Activated naive CD8-positive, alpha-beta T cell treated with anti-CD3 and anti-CD28 coated beads for 36 hours (primary cell): ENCODE results near the gene MEGF11. TPM values are rescaled to one million over a fixed set of nuclear protein-coding genes. Genes with fewer than 3 reads are reported as not detected.
"Not testable (repeated sequence)": the region's sequence is repeated elsewhere in the genome, so short reads cannot be mapped to it uniquely, and the experiment has no call there.

Source experiments
- DNase-seq: peaks from one replicate; pipeline ENCODE4 v3.0.0; 2021
- H3K27ac Mint-ChIP-seq: one replicate; pipeline ENCODE4 v1.8.0; 2022; ENCODE audit warnings: mild to moderate bottlenecking, moderate library complexity, mixed read lengths
- H3K27me3 Mint-ChIP-seq: one replicate; pipeline ENCODE4 v1.8.0; 2022; ENCODE audit warnings: mild to moderate bottlenecking, mixed read lengths
- H3K36me3 Mint-ChIP-seq: one replicate; pipeline ENCODE4 v1.8.0; 2021; ENCODE audit warnings: mild to moderate bottlenecking, mixed read lengths
- H3K4me1 Mint-ChIP-seq: one replicate; pipeline ENCODE4 v1.8.0; 2021; ENCODE audit warnings: mixed read lengths
- H3K4me3 Mint-ChIP-seq: one replicate; pipeline ENCODE4 v1.8.0; 2022; ENCODE audit warnings: mild to moderate bottlenecking, moderate library complexity, mixed read lengths
- H3K9me3 Mint-ChIP-seq: one replicate; pipeline ENCODE4 v1.8.0; 2022; ENCODE audit warnings: mixed read lengths
- total RNA-seq, 2 experiments: library from RNA; stranded (reverse); gene quantifications; one replicate each; pipeline ENCODE4 v1.2.3, GENCODE V29; 2021

Gene MEGF11
- total RNA-seq, 2 experiments from 2014 or later: not detected

DNA sequence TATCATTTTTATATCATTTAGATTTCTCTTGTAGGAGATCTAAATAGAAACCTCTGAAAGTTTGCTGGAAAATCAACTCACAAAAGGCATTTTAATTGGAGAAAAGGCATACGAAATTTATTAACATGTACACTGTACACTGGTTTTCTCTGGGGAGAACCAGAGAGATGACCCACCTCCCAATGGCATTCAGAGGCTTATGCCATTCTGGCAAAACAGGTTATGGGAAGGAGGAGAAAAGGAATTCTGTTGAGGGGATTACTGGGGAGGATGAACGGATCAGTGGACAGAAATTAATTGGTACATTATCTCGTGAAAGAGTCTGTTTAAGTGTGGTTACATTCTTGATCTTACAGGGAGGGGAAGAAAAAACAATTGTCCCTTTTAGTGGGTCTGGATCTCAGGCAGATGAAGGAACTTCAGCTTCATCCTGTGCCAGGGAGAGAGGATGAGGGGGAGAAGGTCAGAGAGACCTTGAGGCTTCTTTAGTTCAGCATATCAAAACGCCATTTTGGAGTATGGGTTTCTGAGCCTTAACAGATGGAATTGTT lies 367.8 kb downstream of the MEGF11 start:
- Mint-ChIP-seq H3K4me1 (peaks cover 71% of the 10 kb centered on the region), H3K9me3 (no peaks in the 10 kb centered on the region), H3K27ac (no peak overlapping the region), H3K36me3 (peaks cover 47% of the 10 kb centered on the region), H3K4me3 (no peak overlapping the region), H3K27me3 (no peaks in the 10 kb centered on the region)
- DNase-seq: no peak

DNA sequence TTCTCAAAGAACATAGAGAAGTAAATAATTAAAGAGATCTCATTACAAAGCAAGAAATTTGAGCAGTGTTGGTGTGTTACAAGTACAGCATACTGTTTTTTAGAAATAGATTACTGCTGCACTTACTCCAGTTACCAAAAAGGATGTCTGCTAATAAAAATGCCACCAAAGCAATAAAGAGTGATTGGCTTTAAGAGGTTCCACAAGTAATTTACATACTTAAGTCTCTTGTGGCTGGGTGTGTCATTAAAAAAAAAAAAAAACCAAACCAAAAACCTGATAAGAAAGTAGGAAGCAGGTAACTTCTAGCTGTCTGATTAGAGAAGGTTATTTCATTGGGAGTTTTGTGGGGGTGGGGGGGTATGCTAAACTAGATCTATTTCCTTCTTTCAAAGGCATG lies 369.0 kb downstream of the MEGF11 start:
- peaks cover 42% of the 10 kb centered on the region for H3K36me3 Mint-ChIP-seq
- H3K4me3 Mint-ChIP-seq: no peak overlapping the region

DNA sequence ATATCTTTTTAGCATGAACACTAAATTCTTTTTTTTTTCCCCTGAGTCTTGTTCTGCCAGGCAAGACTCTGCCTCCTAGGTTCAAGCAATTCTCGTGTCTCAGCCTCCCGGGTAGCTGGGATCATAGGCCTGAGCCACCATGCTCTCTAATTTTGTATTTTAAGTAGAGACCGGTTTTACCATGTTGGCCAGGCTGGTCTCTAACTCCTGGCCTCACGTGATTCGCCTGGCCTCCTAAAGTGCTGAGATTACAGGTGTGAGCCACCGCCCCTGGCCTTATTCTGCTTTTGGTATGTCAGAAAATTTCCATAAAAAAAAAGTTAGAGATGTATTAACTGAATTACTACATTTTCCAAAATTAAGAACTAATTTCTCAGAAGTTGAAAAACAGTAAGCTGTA lies 370.0 kb downstream of the MEGF11 start:
- H3K4me3 Mint-ChIP-seq: no peak overlapping the region
- H3K9me3 Mint-ChIP-seq: no peaks in the 10 kb centered on the region
- peak overlapping the region; percentile 20 for H3K27ac Mint-ChIP-seq
- peaks cover 63% of the 10 kb centered on the region for H3K4me1 Mint-ChIP-seq
- H3K27me3 Mint-ChIP-seq: no peaks in the 10 kb centered on the region
- peaks cover 38% of the 10 kb centered on the region for H3K36me3 Mint-ChIP-seq
- DNase-seq: no peak

More for the DNA sequence above, 369.0 kb downstream of the MEGF11 start:
- DNase-seq: no peak
- Mint-ChIP-seq H3K4me1 (peaks cover 70% of the 10 kb centered on the region), H3K9me3 (no peaks in the 10 kb centered on the region), H3K27ac (no peak overlapping the region), H3K27me3 (no peaks in the 10 kb centered on the region)

DNA sequence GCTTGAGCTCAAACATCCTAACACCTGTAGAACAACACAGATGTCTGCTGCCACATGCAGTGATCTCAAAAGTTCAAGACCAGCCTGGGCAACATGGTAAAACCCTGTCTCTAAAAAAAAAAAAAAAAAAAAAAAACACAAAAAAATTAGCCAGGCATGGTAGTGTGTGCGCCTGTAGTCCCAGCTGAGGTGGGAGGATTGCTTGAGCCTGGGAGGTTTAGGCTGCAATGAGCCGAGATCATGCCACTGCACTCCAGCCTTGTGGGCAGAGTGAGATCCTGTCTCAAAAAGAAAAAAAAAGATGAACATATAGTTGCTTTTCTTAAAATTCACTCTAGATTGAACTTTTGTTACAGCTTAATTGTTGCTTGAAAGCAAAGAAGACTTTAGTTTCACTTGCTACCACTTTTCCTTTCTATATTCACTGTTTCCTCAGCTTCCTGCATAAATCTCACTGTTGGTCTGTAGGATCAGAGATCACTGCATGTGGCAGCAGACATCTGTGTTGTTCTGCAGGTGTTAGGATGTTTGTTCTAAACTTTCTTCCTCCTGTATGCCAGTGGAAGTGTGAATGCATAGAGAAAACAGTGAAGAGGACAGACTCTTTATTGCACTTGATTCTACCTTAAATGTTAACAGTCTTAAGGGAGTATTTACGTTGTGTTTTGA lies 371.6 kb downstream of the MEGF11 start:
- Mint-ChIP-seq H3K27me3 (no peaks in the 10 kb centered on the region), H3K4me1 (peaks cover 50% of the 10 kb centered on the region), H3K4me3 (no peak overlapping the region), H3K36me3 (peaks cover 35% of the 10 kb centered on the region), H3K27ac (peak overlapping the region; percentile 66), H3K9me3 (no peaks in the 10 kb centered on the region)
- DNase-seq: no peak

DNA sequence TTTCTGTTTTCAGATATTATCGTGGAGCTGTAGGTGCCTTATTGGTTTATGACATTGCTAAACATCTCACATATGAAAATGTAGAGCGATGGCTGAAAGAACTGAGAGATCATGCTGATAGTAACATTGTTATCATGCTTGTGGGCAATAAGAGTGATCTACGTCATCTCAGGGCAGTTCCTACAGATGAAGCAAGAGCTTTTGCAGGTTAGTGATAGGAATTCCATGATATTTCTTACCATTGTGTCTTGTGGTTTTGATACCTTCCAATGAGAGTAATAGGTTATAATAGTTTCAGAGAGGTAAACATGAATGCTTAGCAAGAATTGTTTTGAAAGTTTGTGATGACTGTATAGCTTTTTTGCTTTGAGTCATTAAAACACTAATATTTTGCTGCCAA lies 375.8 kb downstream of the MEGF11 start:
- H3K27me3 Mint-ChIP-seq: no peaks in the 10 kb centered on the region
- no peak overlapping the region for H3K4me3 Mint-ChIP-seq
- peaks cover 29% of the 10 kb centered on the region for H3K4me1 Mint-ChIP-seq
- no peaks in the 10 kb centered on the region for H3K9me3 Mint-ChIP-seq
- no peak overlapping the region for H3K27ac Mint-ChIP-seq
- peaks cover 22% of the 10 kb centered on the region for H3K36me3 Mint-ChIP-seq
- DNase-seq: no peak

DNA sequence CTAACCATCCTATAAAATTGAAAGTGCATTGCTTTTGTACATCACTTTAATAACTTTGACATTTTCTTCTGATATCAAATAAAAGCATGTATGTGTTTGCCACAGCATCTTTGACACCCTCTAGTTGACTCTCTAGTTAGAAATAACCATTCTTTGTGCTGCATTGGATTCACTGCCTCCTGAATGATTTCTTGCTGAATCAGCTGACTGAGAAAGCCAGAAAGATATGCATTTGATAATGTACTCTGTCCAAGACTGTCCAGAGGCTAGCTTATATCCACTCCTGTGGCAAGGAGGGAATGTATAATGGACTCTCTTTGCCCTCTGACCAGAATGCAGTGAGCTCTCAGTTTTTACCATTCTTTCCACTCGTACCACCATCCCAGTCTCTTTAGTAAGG lies 378.1 kb downstream of the MEGF11 start:
- Mint-ChIP-seq H3K27me3 (no peaks in the 10 kb centered on the region), H3K9me3 (no peaks in the 10 kb centered on the region), H3K4me3 (no peak overlapping the region), H3K4me1 (peaks cover 25% of the 10 kb centered on the region), H3K27ac (no peak overlapping the region), H3K36me3 (peaks cover 14% of the 10 kb centered on the region)
- no peak for DNase-seq

DNA sequence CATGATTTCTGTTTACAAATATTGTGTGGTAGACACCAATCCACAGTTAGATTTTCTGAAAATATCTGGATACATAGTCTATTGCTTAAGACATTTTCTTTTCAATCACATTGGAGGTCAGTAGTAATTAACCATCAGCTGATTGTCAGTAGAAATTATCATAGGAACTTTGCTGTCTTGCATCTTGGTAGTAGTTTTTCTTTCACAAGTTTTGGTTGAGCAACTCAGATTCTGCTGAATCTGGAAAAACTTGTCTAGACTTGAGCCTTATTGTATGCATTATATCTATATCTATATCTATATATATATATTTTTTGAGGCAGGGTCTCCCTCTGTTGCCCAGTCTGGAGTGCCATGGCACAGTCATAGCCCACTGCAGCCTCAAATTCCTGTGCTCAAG lies 380.3 kb downstream of the MEGF11 start:
- H3K4me3 Mint-ChIP-seq: no peak overlapping the region
- H3K27ac Mint-ChIP-seq: no peak overlapping the region
- DNase-seq: no peak
- peaks cover 17% of the 10 kb centered on the region for H3K36me3 Mint-ChIP-seq
- no peaks in the 10 kb centered on the region for H3K9me3 Mint-ChIP-seq
- H3K4me1 Mint-ChIP-seq: peaks cover 34% of the 10 kb centered on the region
- H3K27me3 Mint-ChIP-seq: peaks cover 7% of the 10 kb centered on the region

DNA sequence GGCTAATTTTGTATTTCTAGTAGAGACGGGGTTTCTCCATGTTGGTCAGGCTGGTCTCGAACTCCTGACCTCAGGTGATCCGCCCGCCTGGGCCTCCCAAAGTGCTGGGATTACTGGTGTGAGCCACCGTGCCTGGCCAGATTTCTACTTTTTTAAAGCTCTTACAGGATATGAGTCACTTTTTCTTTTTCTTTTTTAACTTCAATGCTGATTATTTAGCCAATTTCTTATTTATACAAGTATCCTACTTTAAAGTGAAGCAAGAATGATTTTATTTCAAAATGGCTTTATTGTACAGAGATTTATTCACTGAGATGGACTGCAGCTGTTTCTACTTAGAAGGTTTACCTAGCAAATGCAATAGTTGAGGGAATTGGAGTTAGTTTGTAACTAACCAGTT lies 381.0 kb downstream of the MEGF11 start:
- H3K4me1 Mint-ChIP-seq: peaks cover 31% of the 10 kb centered on the region
- not testable (repeated sequence) for H3K27ac Mint-ChIP-seq, H3K27me3 Mint-ChIP-seq

DNA sequence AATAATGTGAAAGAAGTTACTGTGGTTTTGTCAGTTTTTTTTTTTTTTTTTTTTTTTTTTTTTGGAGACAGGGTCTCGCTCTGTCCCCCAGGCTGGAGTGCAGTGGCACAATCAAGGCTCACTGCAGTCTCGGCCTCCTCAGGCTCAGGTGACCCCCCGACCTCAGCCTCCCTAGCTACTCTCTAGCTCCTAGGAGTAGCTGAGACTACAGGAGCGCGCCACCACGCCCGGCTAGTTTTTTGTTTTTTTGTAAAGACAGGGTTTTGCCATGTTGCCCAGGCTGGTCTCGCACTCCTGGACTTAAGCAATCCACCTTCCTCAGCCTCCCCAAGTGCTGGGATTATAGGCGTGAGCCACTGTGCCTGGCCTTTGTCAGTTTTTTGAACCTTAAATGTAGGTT lies 381.7 kb downstream of the MEGF11 start:
- Mint-ChIP-seq H3K4me1 (peaks cover 31% of the 10 kb centered on the region), H3K36me3 (peaks cover 11% of the 10 kb centered on the region)
- not testable (repeated sequence) for H3K9me3 Mint-ChIP-seq, DNase-seq, H3K27me3 Mint-ChIP-seq, H3K4me3 Mint-ChIP-seq, H3K27ac Mint-ChIP-seq

More for the DNA sequence above, 381.0 kb downstream of the MEGF11 start:
- H3K9me3 Mint-ChIP-seq, DNase-seq, H3K4me3 Mint-ChIP-seq: not testable (repeated sequence)
- H3K36me3 Mint-ChIP-seq: peaks cover 14% of the 10 kb centered on the region

DNA sequence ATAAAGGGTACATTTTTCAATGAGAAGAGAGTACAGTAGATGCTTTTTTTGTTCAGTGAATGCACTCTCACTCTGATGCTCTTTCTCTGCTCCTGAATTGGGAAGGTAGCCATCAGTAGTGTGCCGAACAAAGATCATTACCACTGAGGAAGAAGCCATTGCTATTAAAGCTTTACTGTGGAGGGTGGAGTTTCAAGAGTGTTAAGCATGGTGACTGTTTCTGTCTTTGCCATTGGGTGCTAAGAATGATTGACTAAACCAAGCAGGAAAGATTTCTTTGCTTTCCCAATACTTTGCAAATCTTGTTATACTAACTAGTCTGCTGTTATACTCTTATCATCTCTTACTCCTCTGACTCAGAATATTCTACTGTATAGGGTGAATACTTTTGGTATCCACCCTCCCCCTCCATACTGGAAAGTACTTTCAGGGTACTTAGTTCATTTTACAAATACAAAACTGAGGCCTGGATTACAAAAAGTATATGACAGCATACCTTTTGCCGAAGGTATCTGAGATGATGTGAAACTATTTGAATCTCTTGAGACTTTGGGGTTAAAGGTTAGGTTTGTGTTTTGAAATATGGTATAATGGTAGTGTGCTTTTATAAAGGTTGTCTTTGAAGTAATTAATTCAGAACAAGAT lies 382.5 kb downstream of the MEGF11 start:
- peak overlapping the region; percentile 95 for H3K27ac Mint-ChIP-seq
- no peak for DNase-seq
- H3K9me3 Mint-ChIP-seq: no peaks in the 10 kb centered on the region
- H3K4me1 Mint-ChIP-seq: peaks cover 31% of the 10 kb centered on the region
- H3K27me3 Mint-ChIP-seq: peaks cover 7% of the 10 kb centered on the region
- peak overlapping the region; percentile 97 for H3K4me3 Mint-ChIP-seq
- peaks cover 11% of the 10 kb centered on the region for H3K36me3 Mint-ChIP-seq

DNA sequence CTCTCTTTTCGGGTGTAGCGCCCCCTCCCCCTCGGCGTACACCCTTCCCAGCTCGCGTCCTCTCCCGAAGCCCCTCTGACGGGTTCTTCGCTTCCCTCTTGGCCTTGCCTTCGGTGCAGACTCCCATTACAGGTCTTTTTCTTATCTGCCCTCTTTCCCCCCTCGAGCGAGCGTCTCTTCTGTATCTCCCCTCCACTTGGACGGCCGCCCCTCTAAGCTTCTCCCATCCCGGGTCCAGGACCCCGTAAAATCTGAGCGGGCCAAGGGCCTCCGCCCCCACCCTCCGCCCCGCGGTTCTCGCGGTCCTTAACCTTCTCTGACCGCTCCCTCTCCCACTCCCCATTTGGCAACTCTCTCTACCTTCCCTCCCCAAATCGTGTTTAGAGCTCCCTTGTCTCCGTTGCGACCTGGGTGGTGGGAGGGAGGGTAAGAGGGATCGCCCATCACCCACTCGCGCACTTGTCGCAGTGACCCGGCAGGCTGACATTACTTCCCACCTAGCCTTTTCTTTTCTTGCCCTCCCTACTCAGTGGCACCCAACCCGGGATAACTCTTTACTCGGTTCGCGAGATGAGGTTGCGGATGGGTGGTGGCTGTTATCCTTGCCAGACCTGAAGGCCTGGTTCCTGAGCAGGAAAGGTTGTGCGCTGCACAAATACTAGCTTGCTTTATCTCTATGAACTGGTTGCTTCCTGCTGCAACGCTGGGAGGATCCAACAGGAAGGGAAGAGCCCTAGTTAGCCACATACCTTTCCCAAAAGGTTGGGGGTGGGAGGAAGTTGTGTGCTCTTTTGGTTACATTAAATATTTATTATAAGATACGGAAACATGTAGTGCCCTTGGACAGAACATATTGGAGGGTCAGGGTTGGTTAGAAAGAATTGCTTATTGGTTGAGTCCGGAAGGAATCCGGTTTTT lies 383.3 kb downstream of the MEGF11 start:
- Mint-ChIP-seq H3K27ac (peak overlapping the region; percentile 95), H3K27me3 (peaks cover 7% of the 10 kb centered on the region), H3K4me1 (peaks cover 25% of the 10 kb centered on the region), H3K36me3 (peaks cover 8% of the 10 kb centered on the region), H3K4me3 (peak overlapping the region; percentile 97), H3K9me3 (no peaks in the 10 kb centered on the region)
- peak; percentile 15 for DNase-seq

DNA sequence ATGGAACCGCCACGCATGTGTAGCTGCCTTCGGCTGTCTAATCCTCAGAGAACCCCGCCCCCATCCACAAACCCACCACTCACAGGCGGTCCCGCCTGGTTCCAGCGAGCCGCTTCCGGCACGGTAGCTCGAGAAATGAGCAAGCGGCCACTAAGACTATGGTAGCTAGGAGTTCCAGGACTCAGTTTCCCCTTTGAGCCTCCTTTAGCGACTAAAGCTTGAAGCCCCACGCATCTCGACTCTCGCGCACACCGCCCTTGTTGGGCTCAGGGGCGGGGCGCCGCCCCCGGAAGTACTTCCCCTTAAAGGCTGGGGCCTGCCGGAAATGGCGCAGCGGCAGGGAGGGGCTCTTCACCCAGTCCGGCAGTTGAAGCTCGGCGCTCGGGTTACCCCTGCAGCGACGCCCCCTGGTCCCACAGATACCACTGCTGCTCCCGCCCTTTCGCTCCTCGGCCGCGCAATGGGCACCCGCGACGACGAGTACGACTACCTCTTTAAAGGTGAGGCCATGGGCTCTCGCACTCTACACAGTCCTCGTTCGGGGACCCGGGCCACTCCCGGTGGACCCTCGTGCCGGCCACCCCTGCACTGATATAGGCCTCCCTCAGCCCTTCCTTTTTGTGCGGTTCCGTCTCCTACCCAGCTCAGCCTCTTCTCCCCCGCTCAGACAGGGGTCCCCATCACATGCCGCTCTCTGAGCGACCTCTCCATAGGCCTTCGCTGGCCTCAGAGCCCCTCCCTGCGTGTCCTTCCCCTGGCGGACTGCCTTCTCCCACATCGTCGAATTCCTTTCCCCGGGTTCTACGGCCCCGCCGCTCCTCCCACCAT lies 384.2 kb downstream of the MEGF11 start, which contains the start of gene RAB11A:
Gene RAB11A, plus strand, starts transcription at position 366 of the 828 bp plus-strand sequence. Its CDS starts 95 bp downstream, at position 461.
- peaks cover 8% of the 10 kb centered on the region for H3K36me3 Mint-ChIP-seq
- no peaks in the 10 kb centered on the region for H3K9me3 Mint-ChIP-seq
- H3K4me1 Mint-ChIP-seq: peaks cover 24% of the 10 kb centered on the region

DNA sequence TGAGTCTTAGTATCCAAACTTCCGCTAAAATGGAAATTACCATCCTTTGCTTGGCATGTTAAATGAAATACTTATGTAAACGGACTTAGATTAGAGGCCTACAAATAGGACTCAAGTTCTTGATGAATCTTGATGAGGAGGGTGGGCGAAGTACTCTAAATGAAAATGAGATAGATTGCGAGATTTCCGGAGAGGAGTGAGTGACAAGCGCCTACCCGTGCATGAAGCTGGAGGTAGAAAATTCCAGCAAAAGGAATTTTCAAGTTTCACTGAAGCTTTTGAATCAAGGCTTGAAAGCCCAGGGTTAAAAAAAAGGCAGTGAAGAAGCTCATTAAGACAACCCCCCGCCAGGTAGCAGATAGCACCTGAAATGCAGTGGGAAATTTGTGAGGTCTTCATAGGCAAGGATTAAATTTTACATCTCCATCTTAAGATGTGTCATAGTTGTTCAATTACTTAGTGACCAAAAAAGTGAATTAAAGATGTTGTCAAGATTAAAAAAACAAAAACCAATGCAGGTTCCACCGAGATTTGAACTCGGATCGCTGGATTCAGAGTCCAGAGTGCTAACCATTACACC lies 384.9 kb downstream of the MEGF11 start:
- Mint-ChIP-seq H3K9me3 (no peaks in the 10 kb centered on the region), H3K36me3 (peaks cover 8% of the 10 kb centered on the region), H3K27me3 (peaks cover 7% of the 10 kb centered on the region), H3K4me1 (peaks cover 24% of the 10 kb centered on the region), H3K4me3 (peak overlapping the region; percentile 97), H3K27ac (peak overlapping the region; percentile 95)
- DNase-seq: no peak

More for the DNA sequence above, 384.2 kb downstream of the MEGF11 start, which contains the start of gene RAB11A:
- Mint-ChIP-seq H3K27ac (peak within 1 kb of the TSS; percentile 95), H3K27me3 (peaks cover 7% of the 10 kb centered on the region), H3K4me3 (peak within 1 kb of the TSS; percentile 97)
- peak; percentile 97 for DNase-seq

DNA sequence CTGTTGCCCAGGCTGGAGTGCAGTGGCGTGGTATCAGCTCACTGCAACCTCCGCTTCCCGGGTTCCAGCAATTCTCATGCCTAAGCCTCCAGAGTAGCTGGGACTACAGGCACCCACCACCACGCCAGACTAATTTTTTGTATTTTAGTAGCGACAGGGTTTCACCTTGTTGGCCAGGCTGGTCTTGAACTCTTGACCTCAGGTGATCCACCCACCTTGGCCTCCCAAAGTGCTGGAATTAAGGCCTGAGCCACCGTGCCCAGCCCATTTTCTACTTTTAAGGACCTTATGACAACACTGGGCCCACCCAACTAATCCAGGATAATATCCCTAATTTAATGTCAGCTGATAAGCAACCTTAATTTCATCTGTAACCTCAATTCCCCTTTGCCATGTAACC lies 385.6 kb downstream of the MEGF11 start:
- not testable (repeated sequence) for H3K9me3 Mint-ChIP-seq, H3K36me3 Mint-ChIP-seq, H3K4me3 Mint-ChIP-seq, H3K27ac Mint-ChIP-seq, DNase-seq, H3K27me3 Mint-ChIP-seq
- peaks cover 24% of the 10 kb centered on the region for H3K4me1 Mint-ChIP-seq
